ENCODE measurements around the gene DGKH. TPM values are rescaled to one million over a fixed set of nuclear protein-coding genes. Genes with fewer than 3 reads are reported as not detected.
"Not testable (repeated sequence)": the region's sequence is repeated elsewhere in the genome, so short reads cannot be mapped to it uniquely, and the experiment has no call there.

Gene DGKH
- total RNA-seq, 1 donor from 2014 or later = 17.9 TPM

- H3K27me3 ChIP-seq (ENCODE audit: control insufficient read depth, insufficient read depth, low read length) = no peaks in the 10 kb centered on the region
- no peak for DNase-seq (ENCODE audit: low read depth)
- no peak overlapping the region for H3K4me3 ChIP-seq (ENCODE audit: low read depth, low read length)
- TF ChIP-seq CTCF (IDR thresholded peaks at IDR 0.05; ENCODE audit: insufficient read depth, low read length, poor library complexity, severe bottlenecking) = no peak
- no peaks in the 10 kb centered on the region for H3K36me3 ChIP-seq (ENCODE audit: control insufficient read depth, insufficient read depth, low read length)
Measured at GRCh38 chr13:42066542-42066941, 18.1 kb downstream of the DGKH start.

- TF ChIP-seq CTCF (IDR thresholded peaks at IDR 0.05; ENCODE audit: insufficient read depth, low read length, poor library complexity, severe bottlenecking) = no peak
- no peak overlapping the region for H3K4me3 ChIP-seq (ENCODE audit: low read depth, low read length)
- H3K36me3 ChIP-seq (ENCODE audit: control insufficient read depth, insufficient read depth, low read length) = no peaks in the 10 kb centered on the region
- DNase-seq (ENCODE audit: low read depth) = no peak
- H3K27me3 ChIP-seq (ENCODE audit: control insufficient read depth, insufficient read depth, low read length) = no peaks in the 10 kb centered on the region
Measured at GRCh38 chr13:42068886-42069285, 20.4 kb downstream of the DGKH start.

GRCh38 chr13:42070599-42070998 is 22.2 kb downstream of the DGKH start:
- H3K27me3 ChIP-seq (ENCODE audit: control insufficient read depth, insufficient read depth, low read length); DNase-seq (ENCODE audit: low read depth); H3K4me3 ChIP-seq (ENCODE audit: low read depth, low read length); H3K36me3 ChIP-seq (ENCODE audit: control insufficient read depth, insufficient read depth, low read length): not testable (repeated sequence)

GRCh38 chr13:42071179-42071578 is 22.7 kb downstream of the DGKH start:
- not testable (repeated sequence) for H3K27me3 ChIP-seq (ENCODE audit: control insufficient read depth, insufficient read depth, low read length)

GRCh38 chr13:42071672-42072419 is 23.4 kb downstream of the DGKH start:
- TF ChIP-seq CTCF (IDR thresholded peaks at IDR 0.05; ENCODE audit: insufficient read depth, low read length, poor library complexity, severe bottlenecking) = no peak
- Histone ChIP-seq H3K4me3 (ENCODE audit: low read depth, low read length) (no peak overlapping the region), H3K36me3 (ENCODE audit: control insufficient read depth, insufficient read depth, low read length) (no peaks in the 10 kb centered on the region), H3K27me3 (ENCODE audit: control insufficient read depth, insufficient read depth, low read length) (no peaks in the 10 kb centered on the region)
- DNase-seq (ENCODE audit: low read depth) = no peak

More at GRCh38 chr13:42071179-42071578, 22.7 kb downstream of the DGKH start:
- not testable (repeated sequence) for H3K36me3 ChIP-seq (ENCODE audit: control insufficient read depth, insufficient read depth, low read length); H3K4me3 ChIP-seq (ENCODE audit: low read depth, low read length); DNase-seq (ENCODE audit: low read depth)

GRCh38 chr13:42073683-42074082 is 25.2 kb downstream of the DGKH start:
- TF ChIP-seq CTCF (IDR thresholded peaks at IDR 0.05; ENCODE audit: insufficient read depth, low read length, poor library complexity, severe bottlenecking) = no peak
- no peaks in the 10 kb centered on the region for H3K36me3 ChIP-seq (ENCODE audit: control insufficient read depth, insufficient read depth, low read length)
- no peak for DNase-seq (ENCODE audit: low read depth)
- no peaks in the 10 kb centered on the region for H3K27me3 ChIP-seq (ENCODE audit: control insufficient read depth, insufficient read depth, low read length)
- no peak overlapping the region for H3K4me3 ChIP-seq (ENCODE audit: low read depth, low read length)

GRCh38 chr13:42075517-42075916 is 27.1 kb downstream of the DGKH start:
- no peak for DNase-seq (ENCODE audit: low read depth)
- Histone ChIP-seq H3K27me3 (ENCODE audit: control insufficient read depth, insufficient read depth, low read length) (no peaks in the 10 kb centered on the region), H3K36me3 (ENCODE audit: control insufficient read depth, insufficient read depth, low read length) (no peaks in the 10 kb centered on the region), H3K4me3 (ENCODE audit: low read depth, low read length) (no peak overlapping the region)
- TF ChIP-seq CTCF (IDR thresholded peaks at IDR 0.05; ENCODE audit: insufficient read depth, low read length, poor library complexity, severe bottlenecking) = no peak

Measured in kidney epithelial cell (primary cell).